GM19397 (cell line): ENCODE results near the gene CCDC146.
"Not testable (repeated sequence)": the region's sequence is repeated elsewhere in the genome, so short reads cannot be mapped to it uniquely, and the experiment has no call there.

Source experiments
- ATAC-seq: cut with Tn5 transposase; IDR thresholded peaks from one replicate; pipeline ENCODE4 v1.9.1; 2021; ENCODE audit warnings: mild to moderate bottlenecking, moderate library complexity; ENCODE audit not compliant: unreplicated experiment

CCDC146 gene

DNA sequence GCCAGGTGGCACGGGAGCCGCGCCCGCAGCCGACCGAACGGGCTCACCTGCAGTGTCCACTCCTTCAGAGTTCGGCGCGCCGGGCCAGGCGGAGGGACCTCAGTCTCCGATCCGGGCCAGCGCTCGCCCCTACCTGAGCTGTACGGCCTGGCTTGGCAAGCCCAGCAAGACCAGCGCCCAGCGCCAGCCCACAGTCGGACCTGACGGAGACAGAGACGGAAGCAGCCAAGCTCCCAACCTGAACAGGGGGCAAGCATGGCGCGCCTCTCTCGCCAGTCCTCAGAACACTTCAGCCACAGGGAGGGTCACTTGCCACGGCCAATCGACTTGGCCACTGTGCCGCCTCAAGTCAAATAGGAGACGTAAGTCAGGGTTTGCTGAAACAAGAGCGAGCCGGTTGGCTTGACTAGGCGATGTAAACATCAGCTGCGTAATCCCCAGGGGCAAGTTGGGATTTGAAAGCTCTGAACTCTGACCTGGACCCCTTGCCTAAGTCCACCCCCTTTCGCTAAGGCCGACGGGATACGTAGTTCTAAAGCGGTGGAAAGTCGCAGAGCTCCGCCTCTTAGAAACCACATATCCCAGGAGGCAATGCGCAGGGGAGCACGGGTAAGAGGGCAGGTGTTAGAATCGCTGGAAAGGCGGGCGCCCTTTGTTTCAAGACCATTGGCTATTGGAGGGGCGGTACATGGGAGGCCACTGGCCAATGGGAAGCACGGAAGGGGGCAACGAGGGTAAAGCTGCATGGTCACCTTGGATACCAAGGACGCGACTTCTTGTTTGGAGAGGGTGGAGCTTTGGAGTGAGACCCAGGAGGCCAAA, at the start of gene CCDC146:
CCDC146 (plus strand) TSS at position 756 of the 822 bp plus-strand sequence. CDS start 45,054 bp downstream, outside the sequence.
- peak; percentile 98 for ATAC-seq

GRCh38 chr7:77074786-77075396, 47.5 kb upstream of the CCDC146 start:
- not testable (repeated sequence) for ATAC-seq

DNA sequence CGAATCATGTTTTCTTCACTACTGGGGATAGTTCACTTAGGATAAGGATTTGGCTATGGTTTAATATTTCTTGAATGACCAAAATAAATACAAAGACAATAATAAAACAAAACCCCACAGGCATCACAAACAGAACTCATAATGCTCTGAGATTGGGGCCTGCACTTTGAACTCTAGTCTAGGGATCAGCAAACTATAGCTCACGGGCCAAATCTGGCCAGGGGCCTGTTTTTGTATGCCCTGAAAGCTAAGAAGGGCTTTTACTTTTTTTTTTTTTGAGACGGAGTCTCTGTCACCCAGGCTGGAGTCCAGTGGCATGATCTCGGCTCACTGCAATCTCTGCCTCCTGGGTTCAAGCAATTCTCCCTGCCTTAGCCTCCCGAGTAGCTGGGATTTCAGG, 45.4 kb upstream of the CCDC146 start:
- not testable (repeated sequence) for ATAC-seq

DNA sequence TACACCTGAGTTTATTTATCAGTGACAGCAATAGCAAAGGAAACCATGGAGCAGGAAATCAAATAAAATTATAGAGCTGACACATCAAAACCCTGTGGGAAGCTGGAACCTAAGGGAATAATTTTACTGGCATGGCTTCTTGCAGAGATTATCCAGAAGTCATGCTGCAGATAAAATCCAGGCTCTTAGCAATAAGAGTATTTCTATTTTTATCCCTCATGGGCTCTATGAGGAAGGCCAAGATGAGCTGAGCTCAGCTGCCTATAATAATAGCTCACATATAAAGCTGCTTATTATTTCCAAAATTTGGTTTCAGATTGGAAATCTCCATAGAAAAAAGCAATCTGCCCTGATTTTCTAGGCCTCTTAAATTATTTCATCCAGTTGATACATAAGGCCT, 43.3 kb upstream of the CCDC146 start:
- ATAC-seq, result not testable (repeated sequence)

- not testable (repeated sequence) for ATAC-seq
Measured at GRCh38 chr7:77079624-77080023, 42.8 kb upstream of the CCDC146 start.

DNA sequence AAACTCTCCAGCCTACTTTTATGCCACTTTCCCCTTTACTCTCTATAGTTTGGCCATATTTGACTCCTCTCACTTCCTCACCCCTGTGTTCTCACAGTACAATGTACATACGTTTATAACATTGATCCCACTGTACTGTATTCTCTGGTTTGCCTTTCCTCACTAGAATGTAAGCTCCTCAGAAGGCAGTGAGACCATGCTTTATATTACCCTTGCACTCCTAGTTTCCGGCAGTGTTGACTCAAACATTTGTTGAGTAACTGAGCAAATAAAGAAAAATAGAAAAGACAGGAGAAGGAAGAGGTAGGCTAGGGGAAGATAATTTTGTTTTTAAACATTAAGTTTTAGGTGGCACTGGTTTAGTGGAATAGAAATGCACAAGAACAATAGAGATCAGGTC, 42.2 kb upstream of the CCDC146 start:
- ATAC-seq, result not testable (repeated sequence)

- ATAC-seq, result not testable (repeated sequence)
Measured at GRCh38 chr7:77082192-77082591, 40.2 kb upstream of the CCDC146 start.

DNA sequence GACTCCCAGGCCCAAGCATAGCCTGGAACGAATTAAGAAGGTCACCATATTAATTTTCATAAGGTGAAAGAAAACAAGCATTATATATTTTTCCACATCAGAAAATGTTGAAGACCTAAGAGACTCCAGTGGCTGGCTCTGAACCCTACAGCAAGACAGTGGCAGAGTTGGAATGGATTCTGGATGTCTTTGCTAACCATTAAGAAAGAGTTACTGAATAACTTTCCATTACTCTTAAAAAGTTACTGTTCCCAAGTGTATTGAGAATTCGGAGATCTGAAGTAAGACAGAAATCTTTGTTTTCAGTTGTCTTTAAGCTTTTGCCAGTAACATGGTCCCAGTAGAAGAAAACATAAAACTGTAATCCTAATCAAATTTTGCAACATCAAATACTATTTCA, 30.1 kb upstream of the CCDC146 start:
- not testable (repeated sequence) for ATAC-seq

- ATAC-seq, result not testable (repeated sequence)
Measured at GRCh38 chr7:77100501-77100900, 21.9 kb upstream of the CCDC146 start.

- not testable (repeated sequence) for ATAC-seq
Measured at GRCh38 chr7:77101187-77101586, 21.2 kb upstream of the CCDC146 start.

DNA sequence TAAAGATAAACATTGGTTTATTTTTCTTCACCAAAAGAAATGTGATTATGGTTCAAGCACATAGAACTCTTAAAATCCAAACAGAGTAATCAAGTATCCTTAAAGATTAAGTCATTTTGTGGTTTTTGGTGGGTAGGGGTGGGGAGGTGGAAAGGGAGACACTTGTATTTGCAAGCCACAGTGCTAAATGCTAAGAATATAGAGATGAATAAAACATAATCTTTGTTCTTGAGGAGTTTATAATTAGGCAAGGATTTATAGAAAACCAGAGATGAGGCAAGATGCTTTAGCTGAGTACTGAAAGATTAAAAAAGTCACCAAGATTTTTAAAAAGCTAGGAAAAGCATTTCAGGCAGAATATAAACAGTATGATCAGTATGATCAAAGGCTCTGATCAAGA, 19.7 kb upstream of the CCDC146 start:
- not testable (repeated sequence) for ATAC-seq

DNA sequence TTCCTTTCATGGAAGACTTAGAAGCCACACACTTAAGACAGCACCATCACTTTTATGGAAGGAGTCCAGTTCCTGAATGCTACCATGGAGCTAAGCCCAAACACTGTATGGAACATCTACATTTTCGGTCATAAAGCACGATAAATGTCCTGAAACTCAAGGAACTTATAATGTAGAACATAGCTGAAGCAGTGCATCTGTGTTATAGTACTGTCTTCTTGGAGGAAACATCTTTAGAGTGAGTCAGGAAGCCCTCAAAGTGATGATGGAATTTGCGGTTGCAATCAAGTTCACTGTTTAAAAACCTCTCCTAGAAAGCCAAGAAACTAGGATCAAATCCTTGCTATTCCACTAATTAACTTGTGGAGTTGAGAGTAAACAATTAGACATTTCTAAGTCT, 16.5 kb upstream of the CCDC146 start:
- ATAC-seq, result not testable (repeated sequence)

DNA sequence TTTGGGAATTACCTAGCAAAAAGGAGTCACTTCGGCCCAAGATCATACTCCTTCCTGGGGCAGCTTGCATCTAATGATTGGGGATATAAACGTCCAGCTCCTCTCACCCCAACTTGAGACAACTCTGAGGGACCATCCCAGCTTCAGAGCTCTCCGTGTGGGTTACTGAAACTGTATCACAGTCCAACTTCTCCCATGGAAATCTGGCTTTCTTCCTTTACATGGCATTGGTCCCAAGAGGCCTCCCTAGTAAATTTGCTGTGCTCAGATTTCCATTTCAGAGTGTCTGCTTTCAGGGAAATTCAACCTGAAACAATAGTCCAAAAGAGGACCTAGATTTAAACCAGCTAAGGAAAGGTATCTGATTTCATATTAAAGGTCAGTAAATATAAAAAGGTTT, 14.8 kb upstream of the CCDC146 start:
- not testable (repeated sequence) for ATAC-seq

GRCh38 chr7:77108362-77108761, 14.1 kb upstream of the CCDC146 start:
- not testable (repeated sequence) for ATAC-seq

- not testable (repeated sequence) for ATAC-seq
Measured at GRCh38 chr7:77112719-77113306, 9.6 kb upstream of the CCDC146 start.

- not testable (repeated sequence) for ATAC-seq
Measured at GRCh38 chr7:77125486-77125885, 3.1 kb downstream of the CCDC146 start.

GRCh38 chr7:77127009-77127408, 4.6 kb downstream of the CCDC146 start:
- ATAC-seq, result not testable (repeated sequence)

- ATAC-seq, result peak; percentile 61
Measured at GRCh38 chr7:77128582-77129410, 6.4 kb downstream of the CCDC146 start.

DNA sequence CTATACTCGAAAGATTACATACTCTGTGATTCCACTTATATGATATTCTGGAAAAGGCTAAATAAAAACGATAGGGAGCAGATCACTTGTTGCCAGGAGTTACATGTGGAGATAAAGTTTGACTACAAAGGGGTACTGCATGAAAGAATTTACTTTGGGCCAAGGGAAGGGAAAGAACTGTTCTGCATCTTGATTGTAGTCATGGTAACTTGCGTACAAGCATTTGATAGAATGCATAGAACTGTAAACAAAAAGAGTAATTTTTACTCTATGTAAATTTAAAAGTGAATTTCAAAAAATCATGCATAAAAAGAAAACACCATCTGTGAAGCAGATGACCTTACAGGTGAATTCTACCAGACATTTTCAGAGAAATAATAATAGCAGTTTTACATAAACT, 9.4 kb downstream of the CCDC146 start:
- ATAC-seq, result not testable (repeated sequence)

DNA sequence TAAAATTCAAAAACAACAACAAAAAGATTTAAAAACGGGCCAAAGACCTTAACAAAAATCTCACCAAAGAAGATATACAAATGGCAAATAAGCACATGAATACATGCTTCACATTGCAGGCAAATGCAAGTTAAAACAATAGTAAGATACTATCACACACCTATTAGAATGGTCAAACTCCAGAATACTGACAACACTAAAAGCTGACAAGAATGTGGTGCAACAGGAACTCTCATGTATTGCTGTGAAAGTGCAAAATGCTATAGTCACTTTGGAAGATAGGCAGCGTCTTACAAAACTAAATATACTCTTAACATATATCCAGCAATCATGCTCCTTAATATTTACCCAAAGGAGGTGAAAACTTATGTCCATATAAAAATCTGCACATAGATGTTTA, 16.3 kb downstream of the CCDC146 start:
- ATAC-seq, result not testable (repeated sequence)

DNA sequence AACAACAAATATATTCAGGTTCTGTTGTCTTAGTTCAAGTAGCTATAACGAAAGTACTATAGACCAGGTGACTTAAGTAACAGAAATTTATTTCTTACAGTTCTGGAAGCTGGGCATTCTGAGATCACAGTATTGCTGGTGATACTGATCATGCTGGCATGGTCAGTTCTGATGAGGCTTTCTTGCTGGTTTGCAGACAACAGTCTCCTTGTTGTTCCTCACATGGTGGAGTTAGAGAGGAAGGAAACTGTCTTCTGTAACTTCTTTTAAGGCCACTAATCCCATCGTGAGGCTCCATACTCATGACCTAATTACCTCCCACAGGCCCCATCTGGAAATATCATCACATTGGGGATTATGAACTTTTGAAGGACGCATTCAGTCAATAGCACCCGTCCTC, 17.9 kb downstream of the CCDC146 start:
- not testable (repeated sequence) for ATAC-seq
